SHP77 treated with DMSO at 0.1 percent for 48 hours (cell line): ENCODE measurements around the gene PGA4.
"Not testable (repeated sequence)": the region's sequence is repeated elsewhere in the genome, so short reads cannot be mapped to it uniquely, and the experiment has no call there.

Experiments
- DNase-seq: peaks from one replicate; lab custom pipeline; 2025; lab: John Stamatoyannopoulos, UW

Gene PGA4

DNA sequence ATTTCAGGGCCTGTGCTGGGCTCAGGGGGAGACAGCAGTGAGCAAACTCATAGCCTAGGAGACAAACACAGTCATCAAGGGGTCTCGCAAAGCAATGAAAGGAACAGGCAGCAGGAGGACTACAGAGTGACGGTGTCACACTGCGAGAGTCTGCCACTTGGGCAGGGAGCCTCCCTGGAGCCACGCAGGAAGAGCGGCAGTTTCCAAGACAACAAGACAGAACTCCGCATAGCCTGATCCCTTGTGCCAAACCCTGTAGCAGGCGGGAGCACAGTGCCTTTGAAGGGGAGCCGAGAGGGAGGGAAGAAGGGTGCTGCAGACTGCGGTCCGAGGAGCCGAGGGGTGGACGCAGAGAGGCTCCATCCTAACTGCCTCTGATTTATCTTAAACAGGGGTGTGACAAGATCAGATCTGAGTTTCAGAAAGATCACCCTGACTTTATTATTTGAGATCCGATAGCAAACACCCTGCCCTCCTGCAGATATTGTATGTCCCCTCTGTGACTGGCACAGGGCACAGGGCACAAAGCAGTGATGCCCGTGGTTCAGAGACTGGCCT lies 17.6 kb upstream of the PGA4 start:
- DNase-seq: not testable (repeated sequence)

DNA sequence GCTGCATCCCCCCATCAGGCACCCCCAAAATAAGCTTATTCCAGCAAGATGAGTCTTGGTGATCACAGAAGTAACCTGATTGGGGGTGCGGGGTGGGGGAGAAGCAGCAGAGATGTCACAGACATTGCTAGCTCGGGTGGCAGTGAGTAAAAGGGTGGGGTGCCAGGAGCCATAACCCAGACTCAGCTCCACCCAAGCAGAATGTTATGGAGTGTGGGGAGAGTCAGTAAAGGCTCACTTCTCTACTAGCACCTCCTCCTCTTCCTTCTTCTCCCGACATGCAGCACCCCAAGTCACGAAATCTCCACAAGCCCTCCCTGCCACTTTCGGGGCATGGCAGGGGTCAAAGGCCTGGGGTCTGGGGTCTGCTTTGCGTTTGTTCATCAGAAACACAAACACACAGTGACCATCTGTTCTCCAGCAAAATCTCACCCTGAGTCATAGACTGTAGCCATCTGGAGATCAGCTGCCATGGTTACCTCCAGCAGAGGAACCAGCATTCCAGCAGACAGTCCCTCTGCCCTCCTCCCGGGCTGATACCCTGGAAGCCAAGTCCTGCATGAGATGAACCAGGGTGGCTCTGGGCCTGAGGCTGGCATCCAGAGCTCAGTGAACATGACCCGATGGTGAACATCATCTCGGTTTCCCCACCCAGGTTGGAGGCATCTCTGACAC lies 14.4 kb upstream of the PGA4 start:
- not testable (repeated sequence) for DNase-seq

DNA sequence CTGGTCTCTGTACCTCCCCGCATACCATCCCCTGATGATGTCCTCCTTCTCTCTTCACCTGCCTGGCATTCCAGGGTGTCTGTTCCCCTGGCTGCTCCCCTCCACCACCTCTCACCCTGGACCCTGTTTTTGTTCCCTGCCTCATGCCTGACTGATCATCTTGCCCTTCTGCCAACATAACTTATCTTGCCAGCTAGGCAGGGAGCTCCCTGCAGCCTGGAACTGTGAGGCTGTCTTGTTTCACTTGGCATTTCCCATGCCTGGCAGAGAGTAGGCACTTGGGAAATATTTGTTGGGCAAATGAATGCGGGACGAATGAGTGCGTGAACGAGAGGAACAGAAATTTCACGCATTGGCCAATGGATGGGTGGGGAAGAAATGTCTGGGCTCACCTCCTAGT lies 11.5 kb upstream of the PGA4 start:
- not testable (repeated sequence) for DNase-seq

DNA sequence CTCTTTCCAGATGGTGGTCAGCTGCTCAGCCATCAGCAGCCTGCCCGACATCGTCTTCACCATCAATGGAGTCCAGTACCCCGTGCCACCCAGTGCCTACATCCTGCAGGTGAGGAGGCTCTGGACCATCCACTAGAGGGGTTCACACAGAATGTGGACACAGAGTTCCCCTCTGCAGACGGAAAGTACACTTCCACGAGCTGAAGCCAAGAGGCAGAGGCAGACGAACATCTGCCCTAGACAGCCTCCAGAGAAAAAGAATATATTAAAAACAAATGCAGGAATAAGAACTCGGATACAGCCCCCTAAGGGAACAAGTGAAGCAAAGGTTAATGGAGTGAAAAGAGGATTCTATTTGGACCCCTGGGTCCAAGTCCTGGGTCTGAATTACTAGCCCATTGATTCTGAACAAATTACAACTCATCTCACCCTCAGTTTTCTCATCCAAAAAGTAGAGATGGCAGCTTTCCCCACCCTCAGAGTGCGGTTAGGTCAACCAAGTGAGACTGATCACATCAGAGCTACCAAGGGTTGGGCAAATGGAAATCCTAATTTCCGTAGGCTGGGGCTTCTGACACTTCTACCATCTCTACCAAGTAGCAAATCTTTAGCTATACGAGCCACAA lies 10.7 kb upstream of the PGA4 start:
- not testable (repeated sequence) for DNase-seq

DNA sequence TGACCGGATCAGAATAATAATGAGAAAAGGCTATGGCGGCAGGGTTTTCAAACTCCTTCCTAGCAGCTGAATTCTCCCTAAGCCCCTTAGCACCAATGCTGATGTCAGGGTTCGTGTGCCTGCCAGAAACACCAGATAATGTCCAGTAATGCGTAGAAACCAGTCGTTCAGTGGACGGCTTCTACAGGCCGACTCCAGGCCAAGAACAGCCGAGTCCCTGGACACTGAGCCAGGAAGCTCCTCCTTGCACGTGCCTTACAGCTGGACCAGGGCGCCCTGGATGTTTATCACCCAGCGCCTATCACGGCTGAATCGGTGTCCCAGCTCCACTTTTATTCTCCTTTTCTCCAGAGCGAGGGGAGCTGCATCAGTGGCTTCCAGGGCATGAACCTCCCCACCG lies 9.9 kb upstream of the PGA4 start:
- not testable (repeated sequence) for DNase-seq

DNA sequence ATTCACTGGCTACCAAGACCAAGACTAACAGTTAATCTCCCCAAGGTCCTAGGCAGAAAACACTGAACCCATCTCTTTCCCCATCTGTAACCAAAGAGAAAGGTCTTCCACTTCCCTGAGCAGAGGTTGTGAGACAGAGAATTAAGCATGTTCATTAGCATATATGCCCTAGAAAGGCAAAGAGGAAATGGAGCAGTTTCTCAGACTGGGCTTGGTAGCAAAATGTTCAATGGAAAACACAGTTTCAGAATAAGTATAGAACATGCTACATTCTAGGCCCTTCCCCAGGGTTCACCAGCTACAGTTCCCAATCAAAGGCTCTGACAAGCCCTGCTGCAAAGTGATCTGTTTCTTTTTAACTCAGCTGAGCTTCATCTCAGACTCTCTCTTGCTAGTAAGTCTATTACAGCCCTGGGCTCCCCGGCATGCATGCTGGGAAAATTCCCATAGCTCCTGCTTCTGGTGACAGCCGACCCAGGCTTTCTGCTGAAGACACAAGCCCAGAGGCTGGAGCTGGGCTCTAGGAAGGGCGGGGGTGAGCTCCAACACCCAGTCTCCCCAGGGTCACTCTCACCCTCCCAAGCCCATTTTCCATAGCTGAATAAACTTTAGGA lies 8.3 kb upstream of the PGA4 start:
- not testable (repeated sequence) for DNase-seq

DNA sequence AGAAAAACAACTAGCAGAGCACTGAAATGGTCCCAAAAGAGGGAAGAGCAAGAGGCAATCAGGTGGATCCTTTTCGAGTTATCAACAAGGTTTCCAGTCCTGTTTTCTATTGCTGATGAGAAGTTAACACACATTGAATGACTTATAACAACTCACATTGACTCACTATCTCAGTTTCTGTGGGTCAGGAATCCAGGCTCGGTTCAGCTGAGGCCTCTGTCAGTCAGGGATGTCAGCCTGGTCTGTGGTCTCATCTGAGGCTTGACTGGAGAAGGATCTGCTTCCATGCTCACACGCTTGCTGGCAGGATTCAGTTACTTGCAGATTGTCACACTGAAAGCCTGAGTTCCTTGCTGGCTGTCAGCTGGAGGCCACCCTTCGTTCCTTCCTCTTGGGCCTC lies 3.8 kb upstream of the PGA4 start:
- DNase-seq: not testable (repeated sequence)

DNA sequence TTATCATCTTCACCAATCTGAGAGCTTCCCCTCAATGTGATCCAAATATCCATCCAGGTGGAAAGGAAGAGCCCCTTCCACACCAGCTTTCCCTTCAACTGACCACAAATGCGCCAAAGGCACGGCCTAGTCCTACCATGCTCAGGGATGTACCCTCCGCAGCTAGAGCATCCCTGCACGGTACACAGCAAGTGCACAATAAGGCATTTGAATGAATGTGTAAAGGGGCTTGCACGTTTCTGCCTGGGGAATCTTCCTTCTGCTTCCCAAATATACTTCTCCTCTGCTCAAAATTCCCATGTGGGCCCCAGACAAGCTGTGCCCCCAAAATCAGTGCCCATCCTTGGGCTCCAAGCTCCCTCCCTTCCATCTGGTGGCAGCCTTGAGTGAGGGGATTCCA lies 3.1 kb upstream of the PGA4 start:
- DNase-seq: not testable (repeated sequence)

DNA sequence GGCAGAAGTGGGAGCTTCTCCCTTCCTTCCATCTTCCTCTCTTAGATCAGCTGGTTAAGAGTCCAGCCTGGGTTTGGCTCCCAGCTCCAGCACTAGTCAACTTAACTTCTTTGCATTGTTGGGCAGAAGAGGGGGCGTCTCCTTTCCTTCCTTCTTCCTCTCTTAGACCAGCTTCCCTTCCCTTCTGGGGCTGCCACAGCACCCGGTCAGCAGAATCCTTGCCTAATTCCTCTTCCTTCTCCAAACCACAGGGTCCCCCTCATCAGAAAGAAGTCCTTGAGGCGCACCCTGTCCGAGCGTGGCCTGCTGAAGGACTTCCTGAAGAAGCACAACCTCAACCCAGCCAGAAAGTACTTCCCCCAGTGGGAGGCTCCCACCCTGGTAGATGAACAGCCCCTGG lies 545 bp downstream of the PGA4 start:
- DNase-seq: not testable (repeated sequence)

DNA sequence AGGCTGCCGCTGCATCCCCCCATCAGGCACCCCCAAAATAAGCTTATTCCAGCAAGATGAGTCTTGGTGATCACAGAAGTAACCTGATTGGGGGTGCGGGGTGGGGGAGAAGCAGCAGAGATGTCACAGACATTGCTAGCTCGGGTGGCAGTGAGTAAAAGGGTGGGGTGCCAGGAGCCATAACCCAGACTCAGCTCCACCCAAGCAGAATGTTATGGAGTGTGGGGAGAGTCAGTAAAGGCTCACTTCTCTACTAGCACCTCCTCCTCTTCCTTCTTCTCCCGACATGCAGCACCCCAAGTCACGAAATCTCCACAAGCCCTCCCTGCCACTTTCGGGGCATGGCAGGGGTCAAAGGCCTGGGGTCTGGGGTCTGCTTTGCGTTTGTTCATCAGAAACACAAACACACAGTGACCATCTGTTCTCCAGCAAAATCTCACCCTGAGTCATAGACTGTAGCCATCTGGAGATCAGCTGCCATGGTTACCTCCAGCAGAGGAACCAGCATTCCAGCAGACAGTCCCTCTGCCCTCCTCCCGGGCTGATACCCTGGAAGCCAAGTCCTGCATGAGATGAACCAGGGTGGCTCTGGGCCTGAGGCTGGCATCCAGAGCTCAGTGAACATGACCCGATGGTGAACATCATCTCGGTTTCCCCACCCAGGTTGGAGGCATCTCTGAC lies 4.5 kb downstream of the PGA4 start:
- not testable (repeated sequence) for DNase-seq

DNA sequence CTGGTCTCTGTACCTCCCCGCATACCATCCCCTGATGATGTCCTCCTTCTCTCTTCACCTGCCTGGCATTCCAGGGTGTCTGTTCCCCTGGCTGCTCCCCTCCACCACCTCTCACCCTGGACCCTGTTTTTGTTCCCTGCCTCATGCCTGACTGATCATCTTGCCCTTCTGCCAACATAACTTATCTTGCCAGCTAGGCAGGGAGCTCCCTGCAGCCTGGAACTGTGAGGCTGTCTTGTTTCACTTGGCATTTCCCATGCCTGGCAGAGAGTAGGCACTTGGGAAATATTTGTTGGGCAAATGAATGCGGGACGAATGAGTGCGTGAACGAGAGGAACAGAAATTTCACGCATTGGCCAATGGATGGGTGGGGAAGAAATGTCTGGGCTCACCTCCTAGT lies 7.3 kb downstream of the PGA4 start:
- DNase-seq: not testable (repeated sequence)

DNA sequence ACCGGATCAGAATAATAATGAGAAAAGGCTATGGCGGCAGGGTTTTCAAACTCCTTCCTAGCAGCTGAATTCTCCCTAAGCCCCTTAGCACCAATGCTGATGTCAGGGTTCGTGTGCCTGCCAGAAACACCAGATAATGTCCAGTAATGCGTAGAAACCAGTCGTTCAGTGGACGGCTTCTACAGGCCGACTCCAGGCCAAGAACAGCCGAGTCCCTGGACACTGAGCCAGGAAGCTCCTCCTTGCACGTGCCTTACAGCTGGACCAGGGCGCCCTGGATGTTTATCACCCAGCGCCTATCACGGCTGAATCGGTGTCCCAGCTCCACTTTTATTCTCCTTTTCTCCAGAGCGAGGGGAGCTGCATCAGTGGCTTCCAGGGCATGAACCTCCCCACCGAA lies 8.9 kb downstream of the PGA4 start:
- DNase-seq: not testable (repeated sequence)

DNA sequence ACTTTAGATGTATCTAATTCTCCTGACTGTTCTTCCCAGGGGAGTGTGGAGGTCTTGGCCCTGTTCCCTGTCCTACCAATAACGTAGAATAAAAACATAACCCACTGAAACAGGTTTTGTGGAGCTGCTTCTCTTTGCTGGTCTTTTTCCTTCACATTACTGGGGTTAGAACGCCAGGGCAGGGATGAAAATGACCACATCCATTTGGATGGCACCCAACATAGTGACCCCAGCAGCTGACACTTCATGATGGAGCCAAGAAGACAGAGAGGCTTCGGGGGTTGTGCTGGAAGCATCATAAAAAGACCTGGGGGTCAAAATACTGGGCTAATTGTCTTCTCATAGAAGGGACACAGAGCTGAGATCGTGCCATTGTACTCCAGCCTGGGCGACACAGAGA lies 9.4 kb downstream of the PGA4 start:
- not testable (repeated sequence) for DNase-seq

DNA sequence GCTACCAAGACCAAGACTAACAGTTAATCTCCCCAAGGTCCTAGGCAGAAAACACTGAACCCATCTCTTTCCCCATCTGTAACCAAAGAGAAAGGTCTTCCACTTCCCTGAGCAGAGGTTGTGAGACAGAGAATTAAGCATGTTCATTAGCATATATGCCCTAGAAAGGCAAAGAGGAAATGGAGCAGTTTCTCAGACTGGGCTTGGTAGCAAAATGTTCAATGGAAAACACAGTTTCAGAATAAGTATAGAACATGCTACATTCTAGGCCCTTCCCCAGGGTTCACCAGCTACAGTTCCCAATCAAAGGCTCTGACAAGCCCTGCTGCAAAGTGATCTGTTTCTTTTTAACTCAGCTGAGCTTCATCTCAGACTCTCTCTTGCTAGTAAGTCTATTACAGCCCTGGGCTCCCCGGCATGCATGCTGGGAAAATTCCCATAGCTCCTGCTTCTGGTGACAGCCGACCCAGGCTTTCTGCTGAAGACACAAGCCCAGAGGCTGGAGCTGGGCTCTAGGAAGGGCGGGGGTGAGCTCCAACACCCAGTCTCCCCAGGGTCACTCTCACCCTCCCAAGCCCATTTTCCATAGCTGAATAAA lies 10.5 kb downstream of the PGA4 start:
- DNase-seq: not testable (repeated sequence)

DNA sequence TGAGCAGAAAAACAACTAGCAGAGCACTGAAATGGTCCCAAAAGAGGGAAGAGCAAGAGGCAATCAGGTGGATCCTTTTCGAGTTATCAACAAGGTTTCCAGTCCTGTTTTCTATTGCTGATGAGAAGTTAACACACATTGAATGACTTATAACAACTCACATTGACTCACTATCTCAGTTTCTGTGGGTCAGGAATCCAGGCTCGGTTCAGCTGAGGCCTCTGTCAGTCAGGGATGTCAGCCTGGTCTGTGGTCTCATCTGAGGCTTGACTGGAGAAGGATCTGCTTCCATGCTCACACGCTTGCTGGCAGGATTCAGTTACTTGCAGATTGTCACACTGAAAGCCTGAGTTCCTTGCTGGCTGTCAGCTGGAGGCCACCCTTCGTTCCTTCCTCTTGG lies 15.0 kb downstream of the PGA4 start:
- not testable (repeated sequence) for DNase-seq

DNA sequence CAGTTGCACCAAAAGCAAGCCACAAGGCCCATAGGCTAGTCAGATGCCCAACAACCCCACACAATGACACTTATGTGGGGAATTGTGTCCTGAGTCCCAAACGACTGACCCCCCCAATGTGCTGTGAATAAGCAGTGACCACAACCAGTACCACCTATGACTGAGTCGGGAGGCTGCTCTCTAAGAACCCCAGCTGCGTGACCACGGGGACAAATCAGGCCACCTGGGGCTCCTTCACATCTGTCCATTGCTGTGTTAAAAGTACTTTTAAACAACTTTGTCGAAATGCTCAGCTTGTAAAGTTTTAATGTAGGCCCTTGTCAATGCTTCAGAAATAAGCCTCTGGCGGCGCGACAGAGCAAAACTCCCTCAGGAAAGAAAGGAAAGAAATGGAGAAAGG lies 18.1 kb downstream of the PGA4 start:
- DNase-seq: not testable (repeated sequence)

DNA sequence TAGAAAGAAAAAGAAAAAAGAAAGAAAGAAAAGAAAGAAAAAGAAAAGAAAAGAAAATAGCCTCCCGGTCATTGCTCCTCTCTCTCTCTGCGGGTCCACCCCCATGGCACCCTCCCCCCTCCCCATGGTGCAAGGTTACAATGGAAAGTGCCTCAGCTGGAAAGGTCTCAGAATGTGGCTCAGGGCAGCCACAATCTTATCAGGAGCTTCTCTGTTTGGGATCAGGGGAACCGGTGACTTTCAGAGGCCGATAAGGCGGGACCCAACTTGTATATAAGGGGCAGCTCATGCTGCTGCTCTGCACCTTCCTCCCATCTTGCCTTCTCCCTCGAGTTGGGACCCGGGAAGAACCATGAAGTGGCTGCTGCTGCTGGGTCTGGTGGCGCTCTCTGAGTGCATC lies 18.7 kb downstream of the PGA4 start, which contains the start of gene PGA5:
PGA5 (plus strand) TSS at position 301 of the 400 bp plus-strand sequence; CDS start at position 353, 52 bp downstream.
- DNase-seq: not testable (repeated sequence)

DNA sequence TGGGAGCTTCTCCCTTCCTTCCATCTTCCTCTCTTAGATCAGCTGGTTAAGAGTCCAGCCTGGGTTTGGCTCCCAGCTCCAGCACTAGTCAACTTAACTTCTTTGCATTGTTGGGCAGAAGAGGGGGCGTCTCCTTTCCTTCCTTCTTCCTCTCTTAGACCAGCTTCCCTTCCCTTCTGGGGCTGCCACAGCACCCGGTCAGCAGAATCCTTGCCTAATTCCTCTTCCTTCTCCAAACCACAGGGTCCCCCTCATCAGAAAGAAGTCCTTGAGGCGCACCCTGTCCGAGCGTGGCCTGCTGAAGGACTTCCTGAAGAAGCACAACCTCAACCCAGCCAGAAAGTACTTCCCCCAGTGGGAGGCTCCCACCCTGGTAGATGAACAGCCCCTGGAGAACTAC lies 19.4 kb downstream of the PGA4 start:
- not testable (repeated sequence) for DNase-seq

DNA sequence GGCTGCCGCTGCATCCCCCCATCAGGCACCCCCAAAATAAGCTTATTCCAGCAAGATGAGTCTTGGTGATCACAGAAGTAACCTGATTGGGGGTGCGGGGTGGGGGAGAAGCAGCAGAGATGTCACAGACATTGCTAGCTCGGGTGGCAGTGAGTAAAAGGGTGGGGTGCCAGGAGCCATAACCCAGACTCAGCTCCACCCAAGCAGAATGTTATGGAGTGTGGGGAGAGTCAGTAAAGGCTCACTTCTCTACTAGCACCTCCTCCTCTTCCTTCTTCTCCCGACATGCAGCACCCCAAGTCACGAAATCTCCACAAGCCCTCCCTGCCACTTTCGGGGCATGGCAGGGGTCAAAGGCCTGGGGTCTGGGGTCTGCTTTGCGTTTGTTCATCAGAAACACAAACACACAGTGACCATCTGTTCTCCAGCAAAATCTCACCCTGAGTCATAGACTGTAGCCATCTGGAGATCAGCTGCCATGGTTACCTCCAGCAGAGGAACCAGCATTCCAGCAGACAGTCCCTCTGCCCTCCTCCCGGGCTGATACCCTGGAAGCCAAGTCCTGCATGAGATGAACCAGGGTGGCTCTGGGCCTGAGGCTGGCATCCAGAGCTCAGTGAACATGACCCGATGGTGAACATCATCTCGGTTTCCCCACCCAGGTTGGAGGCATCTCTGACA lies 23.3 kb downstream of the PGA4 start:
- DNase-seq: not testable (repeated sequence)

DNA sequence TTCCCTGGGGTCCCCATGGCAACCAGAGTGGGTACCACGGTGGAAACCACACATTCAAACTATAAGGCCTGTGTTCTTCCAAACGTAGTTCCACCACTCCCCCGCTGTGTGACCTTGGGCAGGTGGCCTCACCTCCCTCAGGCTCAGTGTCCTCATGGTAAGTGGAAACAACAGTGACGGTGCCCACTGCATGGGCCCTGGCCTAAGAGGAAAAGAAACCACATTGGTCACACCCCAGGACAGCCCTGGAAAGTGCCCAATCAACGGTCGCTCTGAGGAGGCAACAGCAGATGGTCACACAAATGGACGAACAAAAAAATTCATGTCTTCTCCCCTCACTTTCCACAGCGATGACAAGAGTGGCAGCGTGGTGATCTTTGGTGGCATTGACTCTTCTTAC lies 25.9 kb downstream of the PGA4 start:
- not testable (repeated sequence) for DNase-seq

DNA sequence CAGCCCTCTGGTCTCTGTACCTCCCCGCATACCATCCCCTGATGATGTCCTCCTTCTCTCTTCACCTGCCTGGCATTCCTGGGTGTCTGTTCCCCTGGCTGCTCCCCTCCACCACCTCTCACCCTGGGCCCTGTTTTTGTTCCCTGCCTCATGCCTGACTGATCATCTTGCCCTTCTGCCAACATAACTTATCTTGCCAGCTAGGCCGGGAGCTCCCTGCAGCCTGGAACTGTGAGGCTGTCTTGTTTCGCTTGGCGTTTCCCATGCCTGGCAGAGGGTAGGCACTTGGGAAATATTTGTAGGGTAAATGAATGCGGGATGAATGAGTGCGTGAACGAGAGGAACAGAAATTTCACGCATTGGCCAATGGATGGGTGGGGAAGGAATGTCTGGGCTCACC lies 27.1 kb downstream of the PGA4 start:
- not testable (repeated sequence) for DNase-seq
